Measurements from ENCODE around the gene LCNL1.

Gene LCNL1

DNA sequence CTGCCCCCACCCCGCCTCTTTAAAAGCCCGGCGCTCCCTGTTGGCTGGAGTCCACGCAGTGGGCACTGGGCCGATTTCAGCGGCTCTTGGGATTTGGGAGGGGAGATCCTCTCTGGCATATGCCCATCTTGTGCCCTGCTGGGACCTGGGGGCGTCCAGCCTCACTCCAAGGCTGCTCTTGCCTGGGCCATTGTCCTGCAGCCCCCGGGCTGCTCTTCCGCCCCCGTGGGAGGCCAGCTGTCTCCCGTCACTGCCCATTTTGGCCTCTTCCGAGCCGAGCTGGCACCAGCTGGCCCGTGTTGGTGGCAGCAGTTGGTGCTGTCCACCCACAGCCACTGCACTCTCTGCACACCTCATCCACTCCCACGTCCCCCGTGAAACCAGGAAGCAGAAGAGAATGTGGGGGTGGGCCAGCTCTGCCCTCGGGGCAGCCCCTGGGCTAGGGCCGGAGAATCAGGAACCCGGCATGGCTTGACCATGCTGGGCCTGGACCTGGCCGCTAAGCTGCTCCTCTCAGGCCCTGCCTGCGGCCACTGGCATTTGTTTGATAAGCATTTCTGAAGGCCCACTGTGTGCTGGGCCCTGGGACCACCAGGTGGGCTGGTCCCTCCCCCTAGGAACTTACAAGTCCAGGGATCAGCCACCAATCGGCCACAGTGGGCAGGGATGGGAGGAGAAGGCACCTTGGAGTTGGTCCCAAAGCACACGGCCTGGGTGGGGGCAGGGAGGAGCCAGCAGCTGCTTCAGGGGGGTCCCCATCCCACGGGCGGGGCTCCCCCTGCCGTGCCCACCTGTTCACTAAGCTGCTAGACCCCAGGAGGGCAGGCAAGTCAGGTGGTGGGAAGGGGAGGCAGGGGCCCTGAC lies 35.5 kb upstream of the LCNL1 start:
- no peak for DNase-seq

DNA sequence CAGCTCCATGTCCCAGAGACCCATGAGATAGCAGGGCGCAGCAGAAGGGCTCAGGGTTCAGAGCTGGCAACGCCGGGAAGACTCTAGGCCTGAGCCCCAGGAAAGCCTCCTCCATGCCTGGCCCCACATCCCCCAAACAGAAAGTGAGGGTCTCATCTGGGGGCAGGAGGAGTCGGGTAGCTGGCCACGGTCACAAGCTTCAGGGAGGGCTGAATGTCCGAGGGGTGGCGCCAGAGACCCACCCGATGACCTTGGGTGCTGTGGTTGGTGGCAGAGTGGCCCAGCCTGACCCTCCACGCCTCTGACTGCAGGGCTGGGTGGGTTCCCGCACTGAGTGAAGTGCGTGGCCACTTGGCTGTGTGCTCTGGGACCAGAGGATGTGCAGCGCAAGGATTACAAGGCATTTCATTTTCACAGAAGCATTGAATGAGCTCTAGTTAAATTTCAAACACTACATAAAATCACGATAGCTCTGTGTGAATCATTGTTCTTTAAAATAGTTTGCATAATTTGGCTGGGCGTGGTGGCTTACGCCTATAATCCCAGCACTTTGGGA lies 34.8 kb upstream of the LCNL1 start:
- DNase-seq: peak; percentile 15

GRCh38 chr9:136949239-136949816 lies 33.5 kb upstream of the LCNL1 start:
- DNase-seq: no peak

DNA sequence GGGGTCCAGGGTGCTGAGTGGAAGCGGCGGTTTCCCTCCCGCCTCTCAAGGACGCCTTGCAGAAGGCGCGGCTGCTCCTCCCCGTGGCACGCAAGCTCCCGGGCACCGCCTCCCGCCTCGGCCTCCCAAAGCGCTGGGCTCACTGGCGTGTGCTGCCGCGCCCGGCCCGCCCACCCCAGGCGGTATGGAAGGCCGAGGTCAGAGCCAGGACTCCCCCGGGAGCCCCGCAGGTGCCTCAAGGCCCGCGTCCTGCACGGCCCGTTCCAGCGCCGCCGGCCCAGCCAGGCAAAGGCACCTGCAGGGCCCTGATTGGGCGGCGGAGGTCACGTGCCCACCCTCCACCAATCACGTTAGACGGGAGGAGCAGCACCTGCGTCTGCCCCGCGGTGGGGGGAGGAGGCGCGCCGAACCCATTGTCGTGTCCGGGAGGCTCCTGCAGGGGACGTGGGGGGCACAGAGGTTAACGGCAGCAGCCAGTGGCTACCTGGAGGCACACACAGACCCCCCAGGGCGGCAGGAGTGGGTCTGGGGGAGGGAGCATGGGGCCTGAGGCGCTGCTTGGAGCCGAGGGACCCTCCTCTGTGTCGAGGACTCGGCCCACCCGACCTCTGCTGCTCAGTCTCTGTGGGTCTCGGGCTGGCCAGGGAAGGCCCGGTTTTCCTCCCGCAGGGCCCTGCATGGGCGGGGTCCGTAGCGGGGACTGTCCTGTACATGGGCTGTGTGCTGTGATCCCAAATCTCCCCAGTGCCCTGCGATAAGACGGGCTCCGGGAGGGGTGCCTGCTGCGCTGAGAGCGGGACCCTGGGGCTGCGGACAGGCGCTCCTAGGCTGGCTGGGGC lies 32.8 kb upstream of the LCNL1 start:
- DNase-seq: peak; percentile 75

DNA sequence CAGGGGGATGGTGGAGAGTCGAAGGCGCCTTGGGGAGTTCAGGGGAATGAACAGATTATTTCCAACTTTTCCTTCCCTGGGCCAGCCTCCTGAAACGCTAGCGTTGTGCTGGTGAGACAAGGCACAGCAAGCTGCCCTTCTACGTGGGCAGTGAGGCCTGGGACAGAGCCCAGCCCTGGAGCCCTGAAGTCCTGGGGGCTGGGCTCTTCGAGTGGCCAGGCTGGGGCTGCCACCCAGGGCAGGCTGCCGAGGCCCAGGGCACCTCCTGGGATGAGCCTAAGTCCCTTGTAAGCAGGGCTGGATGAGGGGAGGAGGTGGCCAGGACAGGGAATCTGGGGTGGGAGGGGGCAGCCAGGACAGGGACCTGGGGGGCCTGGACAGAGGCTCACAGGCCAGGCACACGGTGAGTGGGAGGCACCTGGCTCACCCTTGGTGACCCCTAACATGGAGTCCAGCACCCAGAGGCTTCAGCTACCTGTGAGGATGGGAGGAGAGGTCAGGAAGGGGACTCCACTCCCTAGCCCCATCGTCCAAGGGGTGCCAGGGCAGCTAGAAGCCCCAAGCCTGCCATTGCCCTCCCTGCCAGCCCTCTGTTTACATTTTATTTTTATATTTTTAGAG lies 32.0 kb upstream of the LCNL1 start:
- DNase-seq: no peak

DNA sequence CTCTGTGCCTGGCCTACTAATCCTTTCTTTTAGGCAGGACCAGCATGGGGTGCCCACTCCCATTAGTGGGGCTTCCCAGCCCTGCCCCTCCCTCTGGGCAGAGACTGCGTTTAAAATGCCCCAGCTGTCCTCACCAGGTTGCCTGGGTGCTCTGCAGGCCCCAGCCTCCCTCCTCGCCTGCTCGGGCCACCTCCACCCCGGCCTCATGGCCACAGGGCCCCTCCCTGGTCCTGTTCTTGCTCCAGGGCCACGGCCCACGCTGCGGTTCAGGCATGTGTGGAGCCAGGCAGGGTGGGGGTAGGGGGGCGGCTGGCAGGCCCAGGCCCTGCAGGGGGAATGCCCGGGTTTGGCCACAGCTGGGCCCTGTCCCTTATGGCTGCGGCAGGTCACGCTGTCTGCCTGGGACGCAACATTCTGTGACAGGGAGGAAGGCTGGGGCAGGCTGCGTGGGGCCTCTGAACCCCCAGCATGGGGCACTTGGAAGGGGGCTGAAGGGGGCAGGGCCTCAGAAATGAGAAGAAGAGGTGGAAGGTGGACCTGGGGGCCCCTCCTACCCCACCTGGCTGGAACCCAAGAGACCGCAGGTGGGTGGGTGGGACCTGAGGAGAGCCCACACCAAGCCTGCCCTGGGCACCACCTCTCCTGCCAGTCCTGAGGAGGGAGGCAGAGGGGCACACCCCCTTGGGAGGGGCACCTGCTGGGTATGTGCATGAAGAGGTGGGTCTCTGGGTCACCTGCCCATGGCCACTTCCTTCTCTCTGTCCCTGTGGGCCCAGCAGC lies 31.1 kb upstream of the LCNL1 start, which contains the start of gene LCN12:
Gene LCN12, plus strand, starts transcription at position 733 of the 780 bp plus-strand sequence. CDS start 55 bp downstream, outside the sequence.
- no peak for DNase-seq

- DNase-seq: no peak
Observed at GRCh38 chr9:136952321-136952850, 30.4 kb upstream of the LCNL1 start.

- DNase-seq: no peak
Observed at GRCh38 chr9:136952876-136953770, 29.7 kb upstream of the LCNL1 start.

DNA sequence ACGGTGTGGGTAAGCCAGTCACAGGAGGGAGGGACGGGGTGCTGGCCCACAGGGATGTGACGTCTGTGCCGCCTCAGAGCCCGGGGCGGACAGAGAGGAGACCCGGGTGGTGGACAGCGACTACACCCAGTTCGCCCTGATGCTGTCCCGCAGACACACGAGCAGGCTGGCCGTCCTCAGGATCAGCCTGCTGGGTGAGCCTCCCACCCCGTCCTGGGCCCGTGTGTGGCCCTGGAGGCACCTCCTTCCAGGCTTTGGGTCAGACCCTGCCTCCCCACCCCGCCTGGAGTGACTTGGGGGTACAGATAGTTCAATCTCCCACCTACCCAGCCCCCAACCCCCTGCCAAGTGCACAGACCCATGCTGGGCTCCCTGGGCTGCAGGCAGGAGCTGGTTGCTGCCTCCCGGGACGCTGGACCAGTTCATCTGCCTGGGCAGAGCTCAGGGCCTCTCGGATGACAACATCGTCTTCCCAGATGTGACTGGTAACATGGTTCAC lies 29.0 kb upstream of the LCNL1 start:
- no peak for DNase-seq

GRCh38 chr9:136954270-136955083 lies 28.3 kb upstream of the LCNL1 start:
- no peak for DNase-seq

- DNase-seq: no peak
Observed at GRCh38 chr9:136955202-136955942, 27.4 kb upstream of the LCNL1 start.

GRCh38 chr9:136955943-136956335 lies 26.9 kb upstream of the LCNL1 start:
- no peak for DNase-seq

DNA sequence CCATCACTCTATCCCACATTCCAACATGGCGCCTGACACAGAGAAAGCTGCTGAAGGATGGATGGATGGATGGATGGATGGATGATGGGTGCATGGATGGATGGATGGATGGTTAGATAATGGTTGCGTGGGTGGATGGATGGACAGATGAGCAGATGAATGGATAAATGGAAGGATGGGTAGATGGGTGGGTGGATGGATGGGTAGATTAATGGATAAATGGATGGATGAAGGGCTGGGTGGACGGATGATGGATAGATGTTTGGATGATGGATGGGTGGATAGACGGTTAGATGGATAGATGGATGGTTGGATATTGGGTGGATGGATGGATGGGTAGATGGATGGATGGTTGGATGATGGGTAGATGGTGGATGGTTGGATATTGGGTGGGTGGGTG lies 26.2 kb upstream of the LCNL1 start:
- DNase-seq: no peak

DNA sequence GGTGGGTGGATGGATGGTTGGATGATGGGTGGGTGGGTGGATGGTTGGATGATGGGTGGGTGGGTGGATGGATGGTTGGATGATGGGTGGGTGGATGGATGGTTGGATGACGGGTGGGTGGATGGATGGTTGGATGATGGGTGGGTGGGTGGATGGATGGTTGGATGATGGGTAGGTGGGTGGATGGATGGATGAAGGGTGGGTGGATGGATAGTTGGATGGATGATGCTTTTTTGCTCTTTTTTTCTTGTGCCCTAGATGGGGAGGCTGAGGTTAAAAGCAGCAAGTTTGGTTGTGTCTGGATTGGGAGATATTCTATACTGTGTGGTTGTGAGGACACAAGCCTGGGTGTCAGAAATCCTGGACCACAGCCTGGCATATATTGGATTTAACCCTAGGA lies 25.3 kb upstream of the LCNL1 start:
- no peak for DNase-seq

GRCh38 chr9:136957901-136958300 lies 24.9 kb upstream of the LCNL1 start:
- DNase-seq: no peak

DNA sequence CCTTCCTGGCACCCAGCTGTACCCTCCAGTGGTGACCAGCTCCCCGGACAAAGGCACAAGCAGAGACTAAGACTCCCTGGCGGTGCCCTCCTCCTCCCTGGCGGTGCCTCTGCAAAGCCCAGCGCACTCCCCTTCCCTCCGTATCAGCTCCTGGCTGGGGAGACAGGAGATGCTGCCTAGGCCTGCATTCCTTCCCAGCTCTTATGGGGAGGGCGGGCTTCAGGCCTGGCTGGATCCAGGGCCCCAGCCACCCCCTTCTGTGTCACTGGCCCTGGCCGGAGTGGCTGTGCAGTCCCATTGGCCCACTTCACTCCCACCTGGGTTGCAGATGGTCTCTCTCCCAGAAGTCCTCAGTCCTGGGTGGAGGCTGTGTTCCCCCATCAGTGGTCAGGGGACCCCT lies 24.3 kb upstream of the LCNL1 start:
- DNase-seq: no peak

DNA sequence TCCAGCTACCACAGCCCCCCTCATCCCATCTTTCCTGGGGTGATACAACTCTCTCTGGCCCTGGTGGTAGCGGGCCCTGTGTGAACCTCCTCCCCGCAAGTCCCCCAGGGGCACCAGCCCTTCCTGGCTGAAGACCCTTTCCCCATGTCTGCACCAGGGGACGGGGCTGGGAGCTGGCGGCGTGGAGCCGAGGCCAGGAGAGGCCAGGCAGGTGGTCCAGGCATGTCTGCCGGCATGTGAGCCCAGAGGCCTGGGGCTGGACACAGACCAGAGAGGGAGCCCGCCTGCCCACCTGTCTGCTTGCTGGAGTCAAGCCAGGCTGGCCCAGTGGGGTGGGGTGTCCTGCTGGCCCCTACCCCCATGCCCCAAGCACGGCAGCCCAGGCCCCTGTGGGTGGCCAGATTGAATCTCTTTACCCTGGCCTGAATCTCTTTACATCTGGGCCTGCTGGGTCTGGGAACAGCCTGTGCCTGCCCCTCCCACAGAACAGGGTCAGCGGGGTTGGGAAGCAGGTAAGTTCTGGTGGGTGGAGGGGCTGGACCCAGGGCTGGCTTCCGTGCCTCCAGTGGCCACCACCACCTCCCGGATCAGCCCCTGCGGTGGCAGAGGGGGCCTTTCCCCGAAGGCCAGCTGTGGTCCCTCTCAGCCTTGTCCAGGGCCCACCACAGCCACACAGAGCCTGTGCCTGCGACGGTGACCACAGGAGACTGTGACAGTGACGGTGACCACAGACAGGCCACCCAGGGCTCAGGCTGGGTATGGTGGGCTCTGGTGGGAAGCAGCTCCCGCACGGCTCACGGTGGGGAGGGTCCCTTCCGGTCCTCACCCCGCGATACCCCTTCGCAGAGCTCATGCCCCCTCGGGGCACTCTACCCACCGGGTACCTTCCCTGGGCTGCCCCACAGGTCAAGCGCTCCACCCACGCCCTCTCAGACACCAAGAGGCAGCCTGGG lies 23.6 kb upstream of the LCNL1 start:
- DNase-seq: no peak
